Measurements from ENCODE around the gene MED27. TPM values are rescaled to one million over a fixed set of nuclear protein-coding genes. Genes with fewer than 3 reads are reported as not detected.

The MED27 gene
- total and polyA plus RNA-seq, 2 of the 8 experiments (the other 6 are each of a cell fraction or from before 2014, with no cell fraction given), result 29.9 to 56.5 TPM

GRCh38 chr9:132079391-132080091 is at the start of gene MED27 (continued):
- TF ChIP-seq CTCF (IDR thresholded peaks at IDR 0.05; ENCODE audit: control extremely low read depth in 1 of 3, insufficient read depth in 1 of 3, low read depth in 1 of 3, low read length in 3 of 3) (no peak), YY1 (IDR thresholded peaks at IDR 0.05; ENCODE audit: low read depth, low read length) (peak; percentile 94), SP4 (IDR thresholded peaks at IDR 0.05; ENCODE audit: low read length) (no peak), CHD1 (IDR thresholded peaks at IDR 0.05; ENCODE audit: low read depth, low read length) (no peak), HDAC6 (IDR thresholded peaks at IDR 0.05; ENCODE audit: low read depth, low read length) (no peak), GABPA (IDR thresholded peaks at IDR 0.05; ENCODE audit: borderline replicate concordance, insufficient read depth, low read length) (no peak), TAF7 (optimal IDR thresholded peaks at IDR 0.05; ENCODE audit: borderline replicate concordance, low read depth, low read length) (no peak), ZNF274 (IDR thresholded peaks at IDR 0.05; ENCODE audit: borderline replicate concordance, extremely low read depth, low read length) (no peak), JUND (IDR thresholded peaks at IDR 0.05; ENCODE audit: low read length) (no peak), RBBP5 (IDR thresholded peaks at IDR 0.05; ENCODE audit: borderline replicate concordance, low read depth, low read length) (no peak), RNF2 (IDR thresholded peaks at IDR 0.05; ENCODE audit: borderline replicate concordance, low read depth, low read length, missing control alignments, poor library complexity, severe bottlenecking) (no peak), RFX5 (IDR thresholded peaks at IDR 0.05; ENCODE audit: borderline replicate concordance, low read depth, low read length) (no peak), TBP (IDR thresholded peaks at IDR 0.05; ENCODE audit: low read depth, low read length) (peak; percentile 47; the same call in 1 of the 2 replicates), ATF2 (IDR thresholded peaks at IDR 0.05; ENCODE audit: low read length) (no peak), RXRA (IDR thresholded peaks at IDR 0.05; ENCODE audit: insufficient read depth, low read depth, low read length) (no peak), MAFK (IDR thresholded peaks at IDR 0.05; ENCODE audit: low read depth, low read length) (no peak), SIX5 (IDR thresholded peaks at IDR 0.05; ENCODE audit: low read depth, low read length) (peak; percentile 86), CHD2 (IDR thresholded peaks at IDR 0.05; ENCODE audit: low read length) (peak; percentile 71), SP2 (IDR thresholded peaks at IDR 0.05; ENCODE audit: low read length) (no peak), BACH1 (IDR thresholded peaks at IDR 0.05; ENCODE audit: low read length) (no peak)
